NCI-H446 (cell line): ENCODE measurements around the gene PRF1.

Experiments
- DNase-seq, 2 experiments: peaks; one replicate each; lab custom pipeline; 2025; lab: John Stamatoyannopoulos, UW

Gene PRF1

DNA sequence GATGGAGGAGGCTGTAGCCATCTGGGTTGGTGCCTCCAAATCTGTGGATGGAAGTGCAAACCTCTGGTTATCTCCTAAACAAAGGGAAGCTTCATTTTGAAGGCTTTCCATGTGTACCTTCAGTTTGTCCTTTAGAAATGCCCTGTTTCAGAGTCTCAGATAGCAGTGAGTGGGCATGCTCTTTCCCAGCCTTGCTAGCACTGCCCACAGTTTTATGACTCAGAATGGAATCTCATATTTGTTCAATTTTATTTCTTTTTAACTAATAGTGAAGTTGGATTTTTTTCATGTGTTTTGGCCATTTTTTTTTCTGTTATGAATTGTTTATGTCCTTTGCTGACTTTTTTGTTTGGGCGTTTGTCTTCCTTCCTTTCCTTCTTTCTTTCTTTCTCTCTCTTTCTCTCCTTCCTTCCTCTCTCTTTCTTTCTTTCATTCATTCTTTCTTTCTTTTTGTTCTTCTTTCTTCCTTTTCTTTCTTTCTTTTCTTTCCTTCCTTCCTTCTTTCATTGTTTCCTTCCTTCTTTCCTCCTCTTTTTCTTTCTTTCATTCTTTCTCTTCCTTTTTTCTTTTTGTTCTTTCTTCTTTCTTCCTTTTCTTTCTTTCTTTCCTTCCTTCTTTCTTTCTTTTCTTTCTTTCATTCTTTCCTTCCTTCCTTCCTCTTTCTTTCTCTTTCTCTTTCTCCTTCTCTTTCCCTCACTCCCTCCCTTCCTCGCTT lies 25.6 kb downstream of the PRF1 start:
- DNase-seq: no peak

DNA sequence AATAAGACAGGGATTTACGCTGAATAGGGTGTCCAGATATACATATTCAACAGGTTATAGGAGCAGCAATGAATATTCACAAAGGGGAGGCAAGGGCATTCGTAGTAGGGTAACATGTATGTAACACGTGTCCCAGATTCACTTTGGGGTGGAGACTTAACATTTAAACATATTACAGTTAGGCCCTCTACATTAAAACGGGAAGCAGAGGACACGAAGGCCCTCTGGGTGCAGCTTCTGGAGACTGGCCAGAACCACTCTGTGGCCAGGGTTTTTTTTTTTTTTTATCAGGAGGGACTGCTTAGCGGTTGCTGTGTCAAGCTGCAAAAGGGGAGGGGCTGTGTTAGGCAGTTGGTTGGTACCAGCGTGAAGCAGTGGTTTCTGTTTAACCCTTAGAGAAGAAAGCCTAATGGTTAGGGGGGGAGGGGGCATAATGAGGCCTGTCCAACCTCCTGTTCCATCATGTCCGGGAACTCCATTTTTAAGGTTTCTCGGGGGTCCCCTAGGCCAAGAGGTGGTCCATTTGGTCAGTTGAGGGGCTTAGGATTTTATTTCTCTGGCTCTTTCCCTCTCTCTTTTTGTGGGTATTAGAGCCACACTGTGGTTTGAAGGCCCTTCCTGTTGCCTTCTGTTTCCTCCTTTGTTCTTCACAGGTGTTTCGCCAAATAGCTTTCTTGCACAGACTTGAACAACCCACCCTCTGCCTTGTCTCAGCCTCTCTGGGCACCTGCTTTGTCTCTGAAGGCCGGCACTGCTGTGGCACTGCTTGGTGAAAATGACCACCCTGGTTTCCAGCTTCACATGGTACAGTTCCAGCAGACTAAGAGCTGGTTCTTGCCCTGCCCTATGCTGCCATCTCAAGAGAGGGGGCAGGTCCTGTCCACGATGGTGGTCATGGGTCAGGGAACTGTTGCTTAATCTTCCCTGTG lies 26.4 kb downstream of the PRF1 start:
- no peak for DNase-seq

DNA sequence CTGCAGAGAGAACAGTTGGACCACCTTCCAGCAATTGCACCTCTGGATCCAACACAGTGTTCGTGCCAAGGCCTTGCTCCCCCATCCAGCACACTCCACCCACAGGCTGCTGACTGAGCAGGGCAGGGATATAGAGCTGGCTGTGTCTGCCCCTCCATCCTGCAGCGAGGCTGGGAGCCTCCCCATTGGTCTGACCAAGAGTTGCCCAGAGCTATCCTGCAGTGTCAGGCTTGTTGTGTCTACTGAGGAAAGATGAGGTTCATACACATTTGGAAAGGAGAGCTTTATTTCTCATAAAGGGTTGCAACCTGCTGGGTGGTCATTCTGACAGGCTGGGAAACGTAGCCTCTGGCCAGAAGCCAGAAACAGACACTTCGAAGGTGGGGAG lies 27.1 kb downstream of the PRF1 start:
- DNase-seq: no peak

DNA sequence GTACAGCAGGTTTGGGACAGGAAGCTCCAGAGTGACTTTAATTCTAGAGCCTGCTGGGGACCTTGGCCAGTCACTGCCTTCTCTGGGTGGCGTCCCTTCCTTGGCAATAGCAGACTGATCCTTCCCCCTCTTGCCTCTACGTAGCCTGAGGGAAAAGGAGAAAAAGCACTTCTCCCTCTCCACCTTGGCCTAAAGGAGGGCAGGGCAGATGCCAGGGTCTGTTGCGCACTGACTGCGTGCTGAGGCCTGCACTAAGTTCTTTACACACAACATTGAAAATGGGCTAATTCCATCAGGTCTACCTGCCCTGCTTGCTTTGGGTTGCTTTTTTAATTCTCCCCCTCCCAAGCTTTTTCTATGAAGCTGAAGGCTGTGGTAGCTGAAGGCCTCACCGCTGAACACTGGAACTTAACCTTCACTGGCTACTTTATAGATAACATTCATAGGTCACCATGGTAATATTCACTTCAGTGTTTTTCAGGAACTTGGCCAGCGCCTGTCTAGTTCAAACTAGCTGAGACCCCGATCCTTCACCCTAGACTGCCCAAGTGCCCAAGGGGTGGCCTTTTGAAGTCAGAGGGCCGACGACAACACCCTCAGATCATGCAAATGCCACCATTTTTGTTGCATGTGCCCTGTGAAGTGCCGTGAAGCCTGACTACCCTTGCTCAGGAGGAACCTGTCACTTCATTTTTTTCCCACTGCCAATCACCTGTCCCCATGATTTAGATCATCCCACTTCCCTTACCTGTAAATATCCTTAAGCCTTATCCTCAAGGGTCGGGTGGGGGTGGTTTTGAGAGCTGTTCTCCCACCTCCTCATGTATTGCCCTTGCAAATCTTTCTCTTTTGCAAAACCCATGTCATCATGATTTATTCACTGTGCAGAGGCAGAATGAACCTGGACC lies 28.7 kb downstream of the PRF1 start:
- no peak for DNase-seq

DNA sequence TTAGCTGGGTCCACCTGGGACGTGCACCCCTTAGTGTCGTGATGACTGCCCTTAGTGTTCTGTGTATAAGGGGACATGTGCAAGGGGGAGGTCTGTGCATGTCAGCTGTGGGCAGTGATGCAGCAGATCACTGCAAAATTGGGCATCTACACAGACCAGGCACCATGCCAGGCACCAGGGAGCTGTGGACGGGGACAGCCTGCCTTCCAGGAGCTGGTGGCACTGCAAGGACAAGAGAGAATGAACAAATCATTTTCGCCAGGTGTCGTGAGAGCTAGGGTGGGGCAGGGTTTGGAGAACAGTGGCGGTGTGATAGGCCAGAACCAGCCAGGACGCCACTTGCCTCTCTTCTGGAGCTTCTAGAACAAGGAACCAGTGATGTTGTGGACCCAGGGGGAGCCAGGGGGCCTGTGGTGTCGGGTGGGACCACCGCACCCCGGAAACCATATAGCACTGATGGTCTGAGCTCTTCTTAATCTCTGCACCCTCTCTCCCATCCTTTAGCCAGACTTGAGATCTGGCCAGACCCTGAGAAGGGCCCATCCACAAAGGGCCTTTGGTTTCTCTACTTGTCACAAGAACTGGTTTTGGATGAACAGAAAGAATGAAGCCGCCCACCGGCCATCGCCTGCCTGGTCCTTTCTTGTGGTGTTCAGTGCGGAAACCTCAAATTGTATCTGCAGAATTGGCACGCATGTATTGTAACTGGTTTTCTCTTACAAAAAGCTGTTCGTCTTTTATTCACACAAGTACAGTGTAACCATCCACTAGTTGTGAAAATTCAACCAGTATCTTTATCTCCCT lies 30.7 kb downstream of the PRF1 start:
- DNase-seq: no peak

DNA sequence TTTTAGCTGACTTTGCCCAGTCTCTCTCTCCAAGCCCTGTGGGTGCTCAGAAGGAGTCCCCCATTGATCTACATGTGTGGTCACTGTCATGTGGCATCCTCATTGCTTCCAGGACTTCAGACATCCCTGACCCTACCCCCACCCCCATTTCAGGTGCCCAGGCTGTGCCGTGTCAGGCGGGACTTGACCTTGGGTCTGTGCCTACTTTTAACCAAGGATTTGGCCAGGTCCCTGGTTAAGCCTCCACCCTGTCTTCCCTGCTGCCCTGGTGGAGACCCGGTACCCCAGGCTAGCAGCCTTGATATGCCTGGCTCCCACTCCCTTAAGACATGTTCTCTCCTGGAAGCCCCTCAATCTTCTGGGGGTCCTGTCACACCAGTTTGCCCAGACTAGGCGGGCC lies 31.3 kb downstream of the PRF1 start:
- DNase-seq: no peak

DNA sequence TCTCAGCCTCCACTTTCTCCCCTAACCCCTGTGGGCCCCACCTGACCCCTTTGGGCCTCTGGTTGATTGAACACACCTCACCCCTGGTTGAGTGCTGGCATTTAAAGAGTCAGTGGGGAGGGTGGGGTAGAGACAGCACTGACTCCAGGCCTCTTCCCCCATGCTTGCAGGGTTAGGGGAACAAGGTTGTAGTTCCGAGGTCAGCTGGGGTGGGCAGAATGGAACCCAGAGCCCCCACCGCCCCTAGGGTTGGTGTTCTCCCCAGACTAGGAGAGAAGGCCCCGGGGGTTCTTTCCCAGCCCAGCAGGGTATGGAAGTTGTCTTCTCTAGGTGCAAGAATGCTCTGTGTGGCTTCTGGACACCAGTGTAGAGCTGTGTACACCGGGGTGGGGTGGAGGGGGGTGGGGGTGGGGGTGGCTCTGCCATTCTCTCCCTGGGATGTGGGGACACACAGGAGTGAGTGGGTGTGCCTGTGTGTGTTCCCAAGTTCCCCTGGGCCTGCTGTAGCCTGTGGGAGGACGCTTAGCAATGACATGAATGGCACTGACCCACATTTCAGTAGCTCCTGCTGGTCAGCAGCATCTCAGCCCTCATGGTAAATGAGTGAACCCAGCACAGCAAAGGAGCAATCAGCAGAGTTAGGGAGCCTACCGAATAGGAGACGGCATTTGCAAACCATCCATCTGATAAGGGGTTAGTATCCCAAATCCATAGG lies 33.6 kb downstream of the PRF1 start:
- DNase-seq: no peak

DNA sequence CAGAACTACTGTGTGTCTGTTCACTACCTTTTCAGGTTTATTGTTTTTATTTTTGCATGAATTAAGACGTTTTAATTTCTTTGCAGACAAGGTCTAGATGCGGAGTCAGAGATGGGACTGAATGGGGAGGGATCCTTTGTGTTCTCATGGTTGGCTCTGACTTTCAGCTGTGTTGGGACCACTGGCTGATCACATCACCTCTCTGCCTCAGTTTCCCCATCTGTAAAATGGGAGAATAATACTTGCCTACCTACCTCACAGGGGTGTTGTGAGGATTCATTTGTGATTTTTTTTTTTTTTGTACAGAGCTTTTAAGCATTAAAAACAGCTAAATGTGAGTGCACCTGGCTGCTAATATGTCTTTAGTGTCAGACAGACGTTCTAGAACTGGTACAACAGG lies 34.4 kb downstream of the PRF1 start:
- DNase-seq: no peak

DNA sequence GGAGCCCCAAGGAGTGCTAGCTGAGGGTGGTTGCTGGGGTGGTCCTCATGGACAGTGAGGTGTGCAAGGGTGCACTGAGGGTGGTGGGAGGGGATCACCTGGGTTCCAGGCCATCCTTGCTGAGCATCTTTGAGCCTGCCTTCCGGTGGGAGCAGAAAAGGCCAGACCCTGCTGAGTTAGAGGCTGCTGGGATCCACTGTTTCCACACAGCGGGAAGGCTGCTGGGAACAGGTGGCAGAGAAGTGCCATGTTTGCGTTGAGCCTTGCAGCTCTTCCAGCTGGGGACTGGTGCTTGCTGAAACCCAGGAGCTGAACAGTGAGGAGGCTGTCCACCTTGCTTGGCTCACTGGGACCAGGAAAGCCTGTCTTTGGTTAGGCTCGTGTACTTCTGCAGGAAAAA lies 34.9 kb downstream of the PRF1 start:
- no peak for DNase-seq

DNA sequence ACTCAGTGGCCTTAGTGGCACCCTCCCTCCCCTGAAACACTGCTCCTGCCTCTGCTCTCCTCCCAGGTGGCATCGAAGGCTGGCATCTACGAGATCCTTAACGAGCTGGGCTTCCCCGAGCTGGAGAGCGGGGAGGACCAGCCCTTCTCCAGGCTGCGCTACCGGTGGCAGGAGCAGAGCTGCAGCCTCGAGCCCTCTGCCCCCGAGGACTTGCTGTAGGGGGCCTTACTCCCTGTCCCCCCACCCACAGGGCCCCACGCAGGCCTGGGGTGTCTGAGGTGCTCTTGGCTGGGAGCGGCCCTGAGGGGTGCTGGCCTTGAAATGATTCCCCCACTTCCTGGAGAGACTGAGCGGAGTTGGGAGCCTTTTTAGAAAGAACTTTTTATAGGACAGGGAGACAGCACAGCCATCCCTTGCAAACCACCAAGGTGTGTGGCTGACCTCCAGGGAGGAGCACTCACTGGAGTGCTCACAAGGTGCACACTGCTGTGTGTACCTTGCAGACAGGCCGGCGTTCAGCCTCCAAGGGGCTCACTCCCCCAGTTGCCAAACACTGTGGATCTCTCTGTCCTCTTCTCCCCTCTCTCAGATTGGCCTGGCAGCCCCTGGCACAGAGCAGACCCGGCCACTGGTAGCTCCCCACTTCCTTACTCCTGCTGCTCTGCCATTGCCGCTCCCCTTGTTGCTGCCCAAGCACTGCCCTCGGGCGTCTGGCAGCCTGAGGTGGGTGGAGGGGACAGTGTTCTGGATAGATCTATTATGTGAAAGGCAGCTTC lies 35.8 kb downstream of the PRF1 start:
- DNase-seq: no peak

DNA sequence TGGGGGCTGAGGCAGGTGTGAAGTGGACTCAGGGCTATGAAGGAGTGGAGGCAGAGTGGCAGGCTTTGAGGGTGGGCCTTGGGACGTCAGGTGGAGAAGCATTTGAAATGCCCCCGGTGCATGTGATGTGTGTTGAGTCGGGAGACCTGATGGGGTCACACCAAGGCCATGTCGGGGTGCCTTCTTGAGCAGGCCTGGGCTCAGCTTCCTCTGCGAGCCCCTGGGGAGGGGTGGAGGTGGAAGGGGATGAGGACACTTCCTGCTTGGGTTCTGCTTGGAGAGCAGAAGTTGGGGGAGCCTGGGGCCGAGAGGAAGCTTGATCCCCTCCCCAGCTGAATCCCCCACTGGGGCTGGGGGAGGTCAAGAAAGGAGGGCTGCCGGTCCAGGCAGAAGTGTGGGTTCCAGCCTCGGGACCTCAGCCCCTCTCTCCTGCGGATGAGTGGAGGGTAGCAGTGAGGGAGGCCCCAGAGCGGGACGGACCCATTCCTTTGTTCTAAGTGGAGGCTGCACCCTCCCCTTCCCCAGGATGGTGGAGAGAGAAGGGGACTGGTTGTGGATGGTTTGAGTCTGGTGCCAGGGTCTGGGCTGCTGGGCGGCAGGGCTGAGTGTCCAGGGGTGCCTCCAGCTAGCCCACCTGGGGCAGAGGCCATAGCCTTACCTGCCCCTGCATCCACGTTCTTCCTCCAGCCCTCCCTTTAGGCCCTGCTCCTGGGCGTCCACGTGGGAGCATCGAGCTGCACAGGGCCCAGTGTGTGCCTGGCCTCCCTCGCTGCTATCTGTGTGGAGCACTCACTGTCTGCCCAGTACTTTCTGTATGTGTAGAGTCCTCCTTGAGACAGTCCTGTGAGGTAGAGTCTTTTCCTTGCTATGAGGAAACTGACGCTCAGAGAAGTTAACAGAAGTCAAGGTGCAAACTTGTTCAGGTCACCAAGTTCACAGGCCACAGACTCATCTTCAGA lies 36.7 kb downstream of the PRF1 start:
- DNase-seq: no peak

DNA sequence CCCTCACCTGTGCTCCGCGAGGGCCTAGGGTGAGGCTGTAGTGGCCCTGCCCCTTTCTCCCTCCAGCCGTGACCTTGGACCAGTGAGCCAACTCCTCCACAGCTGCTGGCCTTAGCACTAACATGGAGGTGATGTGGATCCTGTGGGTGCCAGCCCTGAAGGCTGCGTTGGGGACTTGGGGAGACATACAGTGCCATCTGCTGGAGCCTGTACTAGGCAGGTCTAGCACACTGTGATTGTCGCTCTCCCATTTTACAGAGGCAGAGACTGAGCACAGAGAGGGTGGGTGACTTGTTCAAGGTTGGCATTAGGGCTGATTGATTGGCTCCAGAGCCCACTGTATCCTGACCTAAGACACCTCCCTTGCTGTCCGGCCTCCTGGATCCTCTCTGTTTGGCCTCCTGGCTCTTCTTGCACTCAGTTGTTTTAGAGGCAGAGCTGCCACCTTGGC lies 37.6 kb downstream of the PRF1 start:
- DNase-seq: no peak

DNA sequence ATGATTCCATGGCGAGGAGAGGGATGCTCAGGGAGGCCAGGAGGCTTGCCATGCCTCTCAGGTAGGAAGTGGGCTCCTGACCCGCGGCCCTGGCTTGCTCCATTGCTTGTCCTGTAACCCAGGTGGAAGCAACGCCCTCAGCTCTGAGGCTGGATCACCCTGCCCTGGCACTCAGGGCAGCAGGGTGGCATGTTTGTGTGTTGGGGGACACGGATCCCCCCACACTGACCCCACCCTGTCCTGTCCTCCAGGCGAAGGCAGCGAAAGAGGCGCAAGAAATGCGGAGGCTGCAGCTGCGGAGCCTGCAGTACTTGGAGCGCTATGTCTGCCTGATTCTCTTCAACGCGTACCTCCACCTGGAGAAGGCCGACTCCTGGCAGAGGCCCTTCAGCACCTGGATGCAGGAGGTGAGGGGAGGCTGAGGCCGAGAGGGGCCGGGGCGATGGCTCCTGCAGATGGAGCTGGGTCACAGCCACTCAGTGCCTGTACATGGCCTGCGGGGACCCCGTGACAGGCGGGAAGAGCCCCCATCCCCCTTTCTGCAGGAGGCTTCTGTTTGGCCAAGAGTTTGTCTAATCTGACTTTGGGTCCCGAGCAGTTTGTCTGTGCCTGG lies 38.3 kb downstream of the PRF1 start:
- no peak for DNase-seq

DNA sequence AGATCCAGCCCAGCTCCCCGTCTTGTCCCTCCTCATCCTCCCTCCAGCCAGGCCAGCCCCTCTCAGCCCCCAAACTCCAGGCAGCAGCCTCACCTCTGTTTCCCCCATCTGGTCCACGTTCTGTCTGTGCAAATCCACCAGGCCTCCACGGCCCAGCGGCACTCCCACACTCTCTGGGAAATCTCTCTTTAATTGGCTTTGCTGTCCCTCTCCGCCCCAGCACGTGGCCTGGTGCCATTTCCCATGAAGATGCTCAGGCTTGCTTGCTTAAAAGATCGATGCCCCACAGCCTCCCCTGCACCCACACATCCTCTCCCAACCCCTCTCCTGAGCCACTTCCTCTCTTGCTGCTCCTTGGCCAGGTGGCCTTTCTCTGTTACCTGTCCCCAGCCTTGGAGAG lies 39.3 kb downstream of the PRF1 start:
- DNase-seq: no peak

DNA sequence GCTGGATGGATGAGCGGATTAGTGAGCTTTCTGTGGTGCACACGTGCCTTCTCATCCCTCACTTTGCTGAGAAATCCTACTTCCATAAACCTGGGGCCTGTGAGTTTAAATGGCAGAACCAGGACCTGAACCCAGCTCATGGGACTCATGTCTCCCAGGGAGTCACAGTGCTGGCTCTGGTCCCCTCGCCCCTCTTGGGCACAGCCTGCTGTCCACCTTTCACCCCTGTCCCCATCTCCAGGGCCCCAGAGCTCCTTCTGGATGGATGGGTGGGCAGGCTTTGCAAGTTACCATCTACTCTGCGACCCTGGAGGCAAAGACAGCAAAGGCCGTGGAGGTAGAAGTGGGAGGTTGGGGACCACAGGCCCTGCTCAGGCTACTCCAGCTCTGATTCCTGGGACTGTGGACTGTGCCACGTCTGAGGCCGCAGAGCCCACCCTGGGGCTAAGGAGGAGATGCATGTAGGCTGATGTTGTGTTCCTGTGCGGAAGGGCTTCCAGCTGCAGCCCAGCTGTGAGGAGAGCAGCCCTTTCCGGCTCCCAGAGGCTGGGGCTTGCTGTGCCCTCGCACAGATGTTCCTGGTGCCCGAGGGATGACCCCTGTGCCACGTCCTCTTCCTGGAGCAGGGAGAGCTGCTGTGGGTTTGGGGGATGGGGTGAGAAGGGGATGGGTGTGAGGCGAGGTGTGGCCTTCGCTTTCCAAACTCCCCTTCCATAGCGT lies 40.3 kb downstream of the PRF1 start:
- DNase-seq: no peak

DNA sequence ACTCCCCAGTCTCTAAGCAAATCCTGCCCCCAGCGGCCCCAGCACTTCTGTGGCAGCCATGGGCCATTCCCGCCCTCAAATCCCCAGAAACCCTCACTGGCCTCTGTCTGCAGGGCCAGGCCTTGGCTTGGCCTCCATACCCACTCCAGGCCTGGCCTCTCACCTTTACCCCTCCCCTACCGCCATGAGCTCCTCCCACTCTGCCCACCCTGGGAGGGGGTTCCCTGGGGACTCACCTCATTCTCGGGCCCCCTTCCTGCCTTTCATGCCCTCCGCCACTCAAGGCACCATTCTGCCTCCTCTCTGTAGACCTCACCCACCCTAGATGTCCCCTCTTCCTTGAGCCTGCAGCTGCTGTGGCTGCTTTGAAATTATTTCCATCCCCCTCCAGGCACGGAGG lies 41.0 kb downstream of the PRF1 start:
- DNase-seq: no peak

DNA sequence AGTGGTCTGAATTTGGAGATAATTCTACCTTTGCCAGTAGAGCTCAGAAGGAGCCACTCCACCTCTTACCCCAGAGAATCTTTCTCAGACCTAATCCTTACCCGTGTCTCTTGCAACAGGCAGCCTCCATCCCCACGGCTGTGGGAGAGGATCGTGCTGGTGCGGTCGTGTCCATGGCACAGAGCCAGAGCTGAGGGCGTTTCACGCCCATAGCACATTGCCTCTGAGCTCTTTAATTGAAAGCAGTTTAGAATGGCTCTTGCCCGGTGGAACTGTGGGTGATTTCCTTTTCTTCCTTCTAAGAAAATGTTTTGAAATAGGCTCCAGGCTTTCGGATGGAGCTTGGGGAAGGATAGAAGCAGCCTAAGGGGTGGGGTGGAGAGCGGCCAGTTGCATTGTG lies 41.5 kb downstream of the PRF1 start:
- peak in 1 of 2 experiments; percentile 0 for DNase-seq

DNA sequence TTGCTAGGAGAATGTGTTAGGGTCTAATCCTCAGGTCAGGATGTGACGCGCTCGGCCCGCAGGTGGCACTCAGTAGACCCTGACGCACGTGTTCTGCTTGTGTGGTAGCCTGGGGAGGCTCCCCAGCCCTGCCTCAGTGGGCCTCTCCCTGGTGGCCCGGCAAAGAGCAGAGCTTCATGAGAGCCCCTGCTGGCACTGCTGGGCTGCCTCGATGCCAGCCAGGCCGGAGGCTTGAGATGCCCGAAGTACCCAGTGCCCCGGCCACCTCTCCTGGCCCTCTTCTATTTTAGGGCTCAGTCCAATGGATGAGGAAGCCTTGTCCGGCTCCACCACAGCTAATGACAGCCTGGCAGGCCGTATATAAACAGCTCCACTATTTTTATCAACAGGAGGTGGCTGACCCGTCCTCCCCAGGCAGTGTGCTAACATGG lies 42.0 kb downstream of the PRF1 start:
- no peak for DNase-seq
